ENCODE measurements around the gene MUC3A.

The MUC3A gene

DNA sequence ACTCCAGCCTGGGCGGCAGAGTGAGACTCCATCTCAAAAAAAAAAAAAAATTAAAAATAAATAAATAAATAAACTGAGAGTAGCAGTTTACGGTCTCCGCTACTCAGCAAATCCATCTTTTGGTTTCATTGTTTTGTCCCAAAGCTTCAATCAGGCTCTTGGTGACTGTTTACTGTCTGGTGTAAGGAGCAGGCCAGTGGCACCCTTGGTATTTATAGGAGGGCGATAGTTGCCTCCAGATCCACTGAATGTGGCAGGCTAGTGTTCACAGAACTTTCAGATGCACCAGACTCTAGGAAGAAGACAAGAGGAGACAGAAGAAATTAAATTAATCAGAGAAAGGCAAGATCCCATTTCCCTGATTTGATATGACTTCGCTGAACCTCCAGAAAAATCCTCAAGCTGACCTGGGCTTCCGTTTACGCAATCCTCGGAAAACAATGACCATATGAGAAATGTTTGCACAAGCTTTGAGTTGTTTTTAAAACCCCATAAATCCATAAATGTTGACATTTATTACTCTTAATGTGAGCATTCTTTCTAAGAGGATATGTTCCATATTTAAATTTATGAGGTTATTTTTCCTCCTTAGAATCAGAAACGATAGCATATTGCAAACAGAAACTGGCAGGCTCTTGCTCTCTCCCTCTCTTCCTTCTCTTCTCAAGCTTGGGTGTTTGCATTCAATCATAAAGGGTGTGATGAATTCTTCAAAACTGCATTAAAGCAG, 7.1 kb upstream of the MUC3A start:
- peak; percentile 51 for DNase-seq (ENCODE audit: extremely low read depth, low read depth)
- no peak overlapping the region for H3K4me3 ChIP-seq (replicated peaks; ENCODE audit: low read depth, low read length)
- no peak for TF ChIP-seq CTCF (IDR thresholded peaks at IDR 0.05; ENCODE audit: low read depth, low read length, missing control alignments)

DNA sequence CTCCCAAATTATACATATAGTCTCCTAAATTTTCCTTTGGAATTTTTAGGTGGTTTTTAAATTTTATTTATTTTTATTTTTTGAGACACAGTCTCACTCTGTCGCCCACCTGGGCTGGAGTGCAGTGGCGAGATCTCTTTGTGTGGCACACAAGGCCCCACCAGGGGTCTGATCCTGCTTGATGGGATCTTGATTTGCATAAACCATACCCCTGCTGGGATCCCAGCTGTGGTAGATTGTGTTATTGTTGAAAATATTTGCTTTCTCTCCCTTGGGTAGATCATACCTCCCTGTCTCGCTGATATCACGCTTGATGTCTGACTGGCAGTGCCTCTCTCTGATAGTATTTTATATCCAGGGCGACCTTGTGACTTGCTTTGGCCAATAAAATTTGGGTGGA, 5.6 kb upstream of the MUC3A start:
- no peak overlapping the region for H3K4me3 ChIP-seq (replicated peaks; ENCODE audit: low read depth, low read length)
- TF ChIP-seq CTCF (IDR thresholded peaks at IDR 0.05; ENCODE audit: low read depth, low read length, missing control alignments), result no peak
- no peak for DNase-seq (ENCODE audit: extremely low read depth, low read depth)

DNA sequence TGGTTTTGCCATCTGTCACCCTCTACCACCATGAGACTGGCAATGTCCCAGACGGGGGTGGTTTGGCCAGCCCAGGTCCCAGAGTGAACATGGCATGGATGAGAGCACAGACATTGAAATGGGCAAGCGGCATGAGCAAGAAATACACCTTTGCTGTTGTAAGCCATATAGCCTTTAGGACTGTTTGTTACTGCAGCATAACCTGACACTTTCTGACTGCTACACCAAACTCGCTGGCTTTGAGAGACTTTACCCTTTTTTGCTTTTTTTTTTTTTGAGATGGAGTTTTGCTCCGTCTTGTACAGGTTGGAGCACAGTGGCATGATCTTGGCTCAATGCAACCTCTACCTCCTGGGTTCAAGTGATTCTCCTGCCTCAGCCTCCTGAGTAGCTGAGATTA, 5.2 kb upstream of the MUC3A start:
- no peak overlapping the region for H3K4me3 ChIP-seq (replicated peaks; ENCODE audit: low read depth, low read length)
- TF ChIP-seq CTCF (IDR thresholded peaks at IDR 0.05; ENCODE audit: low read depth, low read length, missing control alignments), result no peak
- no peak for DNase-seq (ENCODE audit: extremely low read depth, low read depth)

DNA sequence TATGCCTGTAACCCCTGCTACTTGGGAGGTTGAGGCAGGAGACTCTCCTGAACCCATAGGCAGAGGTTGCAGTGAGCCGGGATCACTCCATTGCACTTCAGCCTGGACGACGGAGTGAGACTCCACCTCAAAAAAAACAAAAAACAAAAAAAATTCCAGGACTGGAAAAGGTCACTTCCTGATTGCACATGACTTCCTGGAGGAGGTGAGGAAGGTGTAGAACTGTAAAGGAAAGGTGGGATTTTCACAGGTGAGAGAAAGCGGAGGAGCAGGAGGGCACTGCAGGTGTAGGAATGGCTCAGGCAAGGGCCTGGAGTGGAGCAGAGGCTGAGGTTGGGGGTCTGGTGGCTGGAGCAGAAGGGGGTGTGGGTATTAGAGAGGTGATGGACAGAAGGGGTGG, 3.2 kb upstream of the MUC3A start:
- TF ChIP-seq CTCF (IDR thresholded peaks at IDR 0.05; ENCODE audit: low read depth, low read length, missing control alignments), result no peak
- no peak for DNase-seq (ENCODE audit: extremely low read depth, low read depth)
- no peak overlapping the region for H3K4me3 ChIP-seq (replicated peaks; ENCODE audit: low read depth, low read length)

- no peak overlapping the region for H3K4me3 ChIP-seq (replicated peaks; ENCODE audit: low read depth, low read length)
- DNase-seq (ENCODE audit: extremely low read depth, low read depth), result no peak
- no peak for TF ChIP-seq CTCF (IDR thresholded peaks at IDR 0.05; ENCODE audit: low read depth, low read length, missing control alignments)
Observed at GRCh38 chr7:100946766-100947365, 2.5 kb upstream of the MUC3A start.

DNA sequence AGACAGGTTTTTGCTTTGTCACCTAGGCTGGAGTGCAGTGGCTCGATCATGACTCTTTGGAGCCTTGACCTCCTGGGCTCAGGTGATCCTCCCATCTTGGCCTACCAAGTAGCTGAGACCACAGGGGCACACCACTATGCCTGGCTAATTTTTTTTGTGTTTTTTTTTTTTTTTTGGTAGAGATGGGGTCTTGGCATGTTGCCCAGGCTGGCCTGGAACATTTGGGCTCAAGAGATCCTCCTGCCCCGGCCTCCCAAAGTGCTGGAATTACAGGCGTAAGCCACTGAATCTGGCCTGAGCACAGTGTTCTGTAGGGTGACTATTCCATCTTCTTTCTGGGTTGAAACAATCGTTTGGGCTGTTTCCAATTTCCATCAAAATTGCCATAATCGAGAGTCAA, 1.5 kb upstream of the MUC3A start:
- TF ChIP-seq CTCF (IDR thresholded peaks at IDR 0.05; ENCODE audit: low read depth, low read length, missing control alignments), result no peak
- no peak overlapping the region for H3K4me3 ChIP-seq (replicated peaks; ENCODE audit: low read depth, low read length)
- no peak for DNase-seq (ENCODE audit: extremely low read depth, low read depth)
